IMR-90 (cell line): ENCODE results near the gene EGFL7. TPM values are rescaled to one million over a fixed set of nuclear protein-coding genes. Genes with fewer than 3 reads are reported as not detected.

Experiments used
- ATAC-seq: fragments of 200-7000 bp; cut with Tn5 transposase; 2 replicates; pipeline ENCODE4 v1.9.1; 2020; ENCODE audit warnings: low read depth, mild to moderate bottlenecking, moderate library complexity
- BruUV-seq: library from RNA; stranded (reverse); fragments of 400-500 nt; replicated peaks from 2 replicates; lab custom pipeline; 2021; lab: Mats Ljungman, UMichigan
- CTCF ChIA-PET: fragments of 300-600 bp; formaldehyde crosslinking; extraction: SDS; loops from one replicate; lab custom pipeline; 2021; ENCODE audit warnings: antibody characterized with exemption; lab: Yijun Ruan, JAX
- POLR2A ChIA-PET: fragments of 300-600 bp; sonication (Branson Sonifier 250); formaldehyde crosslinking; loops from one replicate; lab custom pipeline; 2022; ENCODE audit warnings: antibody characterized with exemption; ENCODE audit not compliant: unreplicated experiment; lab: Charles Lee
- DNase-seq: peaks from one replicate; pipeline ENCODE4 v3.0.0; 2013
- H2AFZ ChIP-seq: replicated peaks from 2 replicates; pipeline ENCODE3; 2013; ENCODE audit warnings: low read length, mild to moderate bottlenecking; ENCODE audit not compliant: poor library complexity
- H2AK5ac ChIP-seq: 2 replicates; pipeline ENCODE4 v1.6.1; 2013; ENCODE audit warnings: low read depth, low read length, inconsistent platforms
- H2AK9ac ChIP-seq: replicated peaks from 2 replicates; pipeline ENCODE3; 2013; ENCODE audit warnings: mild to moderate bottlenecking, low read depth, low read length, moderate library complexity; ENCODE audit not compliant: poor library complexity
- H2BK120ac ChIP-seq: 2 replicates; pipeline ENCODE4 v1.6.1; 2013; ENCODE audit warnings: low read depth, low read length, inconsistent platforms
- H2BK15ac ChIP-seq: 3 replicates; pipeline ENCODE4 v1.6.1; 2013; ENCODE audit warnings: low read depth, low read length, inconsistent platforms
- H2BK20ac ChIP-seq: 2 replicates; pipeline ENCODE4 v1.6.1; 2013; ENCODE audit warnings: low read depth, mild to moderate bottlenecking, inconsistent platforms, low read length, moderate library complexity
- H2BK5ac ChIP-seq: 2 replicates; pipeline ENCODE4 v1.6.1; 2013; ENCODE audit warnings: mild to moderate bottlenecking, low read depth, low read length, inconsistent platforms; ENCODE audit not compliant: poor library complexity, severe bottlenecking
- H3K14ac ChIP-seq: replicated peaks from 2 replicates; pipeline ENCODE4 v1.6.1; 2013; ENCODE audit warnings: low read depth, low read length, inconsistent platforms
- H3K18ac ChIP-seq: 2 replicates; pipeline ENCODE4 v1.6.1; 2013; ENCODE audit warnings: low read depth, low read length, control low read depth
- H3K23ac ChIP-seq: 2 replicates; pipeline ENCODE4 v1.6.1; 2013; ENCODE audit warnings: low read depth, low read length, inconsistent platforms
- H3K27ac ChIP-seq: 2 replicates; pipeline ENCODE4 v1.5.1; 2013; ENCODE audit warnings: mild to moderate bottlenecking, control low read depth, low read length; ENCODE audit not compliant: insufficient read depth
- H3K27me3 ChIP-seq: 2 replicates; pipeline ENCODE4 v1.6.1; 2013; ENCODE audit warnings: low read length; ENCODE audit not compliant: control insufficient read depth, insufficient read depth
- H3K36me3 ChIP-seq: 2 replicates; pipeline ENCODE4 v1.6.1; 2013; ENCODE audit warnings: low read length, mixed read lengths; ENCODE audit not compliant: control insufficient read depth, insufficient read depth
- H3K4ac ChIP-seq: 2 replicates; pipeline ENCODE4 v1.6.1; 2013; ENCODE audit warnings: low read depth, low read length, inconsistent platforms
- H3K4me1 ChIP-seq: 2 replicates; pipeline ENCODE4 v1.6.1; 2013; ENCODE audit warnings: low read length, mixed read lengths; ENCODE audit not compliant: control insufficient read depth, insufficient read depth
- H3K4me2 ChIP-seq: 2 replicates; pipeline ENCODE4 v1.6.1; 2013; ENCODE audit warnings: low read depth, mild to moderate bottlenecking, control low read depth, low read length, moderate library complexity
- H3K4me3 ChIP-seq: 2 replicates; pipeline ENCODE4 v1.5.1; 2013; ENCODE audit warnings: low read depth, mild to moderate bottlenecking, control low read depth, low read length, moderate library complexity; ENCODE audit not compliant: insufficient read depth
- H3K56ac ChIP-seq: 2 replicates; pipeline ENCODE4 v1.6.1; 2013; ENCODE audit warnings: low read length, inconsistent platforms; ENCODE audit not compliant: insufficient read depth; ENCODE audit errors: extremely low read depth
- H3K79me1 ChIP-seq, 2 experiments: 2 replicates each; pipeline ENCODE4 v1.6.1; 2013; ENCODE audit warnings: low read length in 2 of 2, inconsistent platforms in 1 of 2, low read depth in 1 of 2
- H3K9ac ChIP-seq: 2 replicates; pipeline ENCODE4 v1.6.1; 2013; ENCODE audit warnings: low read depth, low read length, control low read depth
- H3K9me1 ChIP-seq: 2 replicates; pipeline ENCODE4 v1.6.1; 2013; ENCODE audit warnings: low read length, inconsistent platforms; ENCODE audit not compliant: insufficient read depth
- H3K9me3 ChIP-seq: 2 replicates; pipeline ENCODE4 v1.6.1; 2013; ENCODE audit warnings: low read length; ENCODE audit not compliant: control insufficient read depth, insufficient read depth
- H4K20me1 ChIP-seq: 2 replicates; pipeline ENCODE4 v1.6.1; 2013; ENCODE audit warnings: low read length, inconsistent platforms; ENCODE audit not compliant: insufficient read depth
- H4K5ac ChIP-seq: 2 replicates; pipeline ENCODE4 v1.6.1; 2013; ENCODE audit warnings: mild to moderate bottlenecking, low read depth, low read length, control low read depth
- H4K8ac ChIP-seq, 2 experiments: 2 replicates each; pipeline ENCODE4 v1.6.1; 2013; ENCODE audit warnings: low read depth in 2 of 2, low read length in 2 of 2, control low read depth in 1 of 2, inconsistent platforms in 1 of 2
- H4K91ac ChIP-seq: 2 replicates; pipeline ENCODE4 v1.6.1; 2013; ENCODE audit warnings: low read depth, low read length, inconsistent platforms; ENCODE audit not compliant: insufficient read depth
- BHLHE40 ChIP-seq: fragments of 150-350 bp; IDR thresholded peaks from 2 replicates; pipeline ENCODE4 v1.6.1; 2016; ENCODE audit warnings: mild to moderate bottlenecking, low read depth, low read length
- CEBPB ChIP-seq: IDR thresholded peaks from 2 replicates; pipeline ENCODE4 v1.6.1; 2012; ENCODE audit warnings: low read depth, low read length, improper control_type of control experiment
- CHD1 ChIP-seq: IDR thresholded peaks from 2 replicates; pipeline ENCODE4 v1.6.1; 2012; ENCODE audit warnings: low read depth, low read length, improper control_type of control experiment
- CTCF ChIP-seq: conservative IDR thresholded peaks from 2 replicates; pipeline ENCODE4 v1.5.1; 2012; ENCODE audit warnings: mild to moderate bottlenecking, low read depth, low read length, improper control_type of control experiment
- FOS ChIP-seq: fragments of 150-350 bp; IDR thresholded peaks from 2 replicates; pipeline ENCODE4 v1.6.1; 2016; ENCODE audit warnings: low read depth, low read length
- MAFK ChIP-seq: IDR thresholded peaks from 2 replicates; pipeline ENCODE4 v1.6.1; 2012; ENCODE audit warnings: low read depth, low read length, improper control_type of control experiment
- MAZ ChIP-seq: IDR thresholded peaks from 2 replicates; pipeline ENCODE4 v1.6.1; 2012; ENCODE audit warnings: low read depth, mild to moderate bottlenecking, low read length, improper control_type of control experiment, moderate library complexity, borderline replicate concordance
- MXI1 ChIP-seq: IDR thresholded peaks from 2 replicates; pipeline ENCODE4 v1.6.1; 2012; ENCODE audit warnings: low read depth, mild to moderate bottlenecking, low read length, moderate library complexity, borderline replicate concordance
- NFE2L2 ChIP-seq: fragments of 150-350 bp; IDR thresholded peaks from 2 replicates; pipeline ENCODE4 v1.6.1; 2016; ENCODE audit warnings: low read depth, mild to moderate bottlenecking, low read length
- POLR2A ChIP-seq: IDR thresholded peaks from 2 replicates; pipeline ENCODE4 v1.6.1; 2012; ENCODE audit warnings: mild to moderate bottlenecking, low read depth, low read length
- RAD21 ChIP-seq: IDR thresholded peaks from 2 replicates; pipeline ENCODE4 v1.6.1; 2012; ENCODE audit warnings: low read length, improper control_type of control experiment
- RCOR1 ChIP-seq: IDR thresholded peaks from 2 replicates; pipeline ENCODE4 v1.6.1; 2012; ENCODE audit warnings: mild to moderate bottlenecking, low read length, improper control_type of control experiment; ENCODE audit not compliant: insufficient replicate concordance
- RFX5 ChIP-seq: IDR thresholded peaks from 2 replicates; pipeline ENCODE4 v1.8.0; 2012; ENCODE audit warnings: low read depth, mild to moderate bottlenecking, low read length, moderate library complexity
- SMC3 ChIP-seq: fragments of 150-350 bp; IDR thresholded peaks from 2 replicates; pipeline ENCODE4 v1.6.1; 2016; ENCODE audit warnings: low read depth, mild to moderate bottlenecking, antibody characterized with exemption, low read length, moderate library complexity
- USF2 ChIP-seq: fragments of 150-350 bp; IDR thresholded peaks from 2 replicates; pipeline ENCODE4 v1.6.1; 2017; ENCODE audit warnings: mild to moderate bottlenecking, antibody characterized with exemption, low read length, low read depth
- WGBS, 2 experiments: methylation state at CpG; one replicate each; pipeline versions ENCODE4 v1.1.5 to v1.1.7; 2013; ENCODE audit warnings: missing lambda C conversion rate in 2 of 2; ENCODE audit not compliant: insufficient read length in 1 of 2; ENCODE audit errors: extremely low coverage in 2 of 2; 5-methylcytosine and 5-hydroxymethylcytosine counted together
- dilution Hi-C: fragments of 300-500 bp; cut with HindIII; formaldehyde crosslinking; loops from one replicate; pipeline ENCODE4 v1.14.3; 2018; ENCODE audit warnings: low sequenced_read_pairs; ENCODE audit not compliant: unreplicated experiment
- in situ Hi-C: fragments of 300-500 bp; cut with MboI; formaldehyde crosslinking; loops from 3 replicates; pipeline ENCODE4 v1.14.3; 2019; ENCODE audit warnings: low sequenced_read_pairs, inconsistent platforms, mixed read lengths
- intact Hi-C: fragments of 100-400 bp; cut with micrococcal nuclease; formaldehyde crosslinking; loops from 2 replicates; pipeline ENCODE4 v1.10.0; 2022
- polyA plus RNA-seq, 3 experiments: library from polyadenylated mRNA; depleted of rRNA; stranded (reverse); fragments of >200 nt; gene quantifications; 2 replicates each; pipeline ENCODE4 v1.2.3, GENCODE V29; 2012; ENCODE audit warnings: low replicate concordance in 1 of 3
- total RNA-seq: library from RNA; depleted of rRNA; stranded (reverse); fragments of >200 nt; gene quantifications from 2 replicates; pipeline ENCODE4 v1.2.3, GENCODE V29; 2012
- TF ChIP-seq, protein P1 (sequence below): fragments of 150-350 bp; IDR thresholded peaks from 2 replicates; pipeline ENCODE4 v1.6.1; 2016; ENCODE audit warnings: low read depth, mild to moderate bottlenecking, low read length, moderate library complexity, borderline replicate concordance

Gene EGFL7
- total and polyA plus RNA-seq, 2 of the 4 experiments (the other 2 are of a cell fraction), result 2.2 to 10.4 TPM

GRCh38 chr9:136720898-136721338, 58.2 kb downstream of the EGFL7 start:
- Histone ChIP-seq H3K36me3 (peaks cover 41% of the 10 kb centered on the region), H4K8ac (no peak overlapping the region), H3K4me1 (peaks cover 13% of the 10 kb centered on the region), H2AFZ (peak overlapping the region; percentile 35), H3K9me3 (no peaks in the 10 kb centered on the region), H3K27me3 (no peaks in the 10 kb centered on the region), H2BK20ac (no peak overlapping the region), H3K4ac (no peak overlapping the region; the same call in 1 of the 2 replicates), H3K4me2 (no peak overlapping the region), H3K9ac (no peak overlapping the region), H3K4me3 (no peak overlapping the region), H4K91ac (no peak overlapping the region), H2AK9ac (peak overlapping the region; percentile 78), H2BK5ac (no peak overlapping the region), H3K27ac (no peak overlapping the region), H4K20me1 (peaks cover 61% of the 10 kb centered on the region), H3K9me1 (peaks cover 10% of the 10 kb centered on the region), H3K23ac (no peak overlapping the region), H2BK15ac (no peak overlapping the region), H3K14ac (no peak overlapping the region), H3K79me1 (peaks cover 2 to 31% of the 10 kb centered on the region in 2 experiments; a peak in 3 of 4 replicates), H3K56ac (no peak overlapping the region), H2BK120ac (no peak overlapping the region), H3K18ac (no peak overlapping the region), H2AK5ac (no peak overlapping the region; the same call in 1 of the 2 replicates), H4K5ac (no peak overlapping the region)
- dilution Hi-C loops, result no loop called here
- POLR2A ChIA-PET, result no interaction called here
- peak; percentile 1; the same call in 1 of the 2 replicates for ATAC-seq
- WGBS, 2 experiments, result 74% methylated on average over 8 of the region's 11 CpGs; no CpG with 5 or more reads in 1 of the 2 experiments
- in situ Hi-C loops, result no loop called here
- TF ChIP-seq CTCF (no peak), MXI1 (no peak), RCOR1 (no peak), MAFK (no peak), POLR2A (no peak), RAD21 (no peak), USF2 (no peak), MAZ (no peak), NFE2L2 (no peak), CHD1 (no peak), RFX5 (no peak), SMC3 (no peak), BHLHE40 (no peak), CEBPB (no peak), FOS (no peak)
- TF ChIP-seq, protein P1, sequence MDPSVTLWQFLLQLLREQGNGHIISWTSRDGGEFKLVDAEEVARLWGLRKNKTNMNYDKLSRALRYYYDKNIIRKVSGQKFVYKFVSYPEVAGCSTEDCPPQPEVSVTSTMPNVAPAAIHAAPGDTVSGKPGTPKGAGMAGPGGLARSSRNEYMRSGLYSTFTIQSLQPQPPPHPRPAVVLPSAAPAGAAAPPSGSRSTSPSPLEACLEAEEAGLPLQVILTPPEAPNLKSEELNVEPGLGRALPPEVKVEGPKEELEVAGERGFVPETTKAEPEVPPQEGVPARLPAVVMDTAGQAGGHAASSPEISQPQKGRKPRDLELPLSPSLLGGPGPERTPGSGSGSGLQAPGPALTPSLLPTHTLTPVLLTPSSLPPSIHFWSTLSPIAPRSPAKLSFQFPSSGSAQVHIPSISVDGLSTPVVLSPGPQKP, result no peak
- intact Hi-C loops, result no loop called here
- no TSS peak for BruUV-seq
- DNase-seq, result no peak
- CTCF ChIA-PET, result no interaction called here
